Measurements from ENCODE around the gene CCDC85B. TPM values are rescaled to one million over a fixed set of nuclear protein-coding genes. Genes with fewer than 3 reads are reported as not detected.

CCDC85B gene
- total RNA-seq, 1 donor: 43.6 TPM

DNA sequence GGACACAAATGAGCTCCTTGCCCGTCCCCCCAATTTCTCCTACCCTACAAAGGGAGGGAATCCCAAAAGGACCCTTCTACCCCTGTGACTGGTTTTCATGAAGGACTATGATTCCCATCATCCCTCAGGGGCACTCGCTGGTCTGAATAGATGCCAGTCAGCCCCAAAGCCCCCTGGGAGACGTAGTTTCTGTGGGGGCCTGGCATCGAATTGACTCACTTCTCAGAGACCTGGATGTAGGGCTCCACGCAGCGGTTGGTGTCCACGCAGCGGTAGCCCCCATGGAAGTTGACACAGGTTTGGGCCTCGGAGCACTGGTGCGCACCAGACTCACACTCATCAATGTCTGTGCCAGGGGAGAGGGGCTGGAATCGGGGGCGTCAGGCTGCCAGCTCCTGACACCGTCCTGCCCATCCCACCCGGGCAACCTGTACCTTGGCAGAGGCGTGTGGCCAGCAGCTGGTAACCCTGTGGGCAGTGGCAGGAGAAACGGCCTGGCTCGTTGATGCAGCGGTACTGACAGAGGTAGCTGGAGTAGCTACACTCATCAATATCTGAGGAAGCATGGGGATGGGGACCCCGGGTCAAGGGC, 22.3 kb upstream of the CCDC85B start:
- peak in 1 of 3 donors; percentile 46 for DNase-seq (ENCODE audit: low read depth in 2 of 3, low spot score in 2 of 3)

DNA sequence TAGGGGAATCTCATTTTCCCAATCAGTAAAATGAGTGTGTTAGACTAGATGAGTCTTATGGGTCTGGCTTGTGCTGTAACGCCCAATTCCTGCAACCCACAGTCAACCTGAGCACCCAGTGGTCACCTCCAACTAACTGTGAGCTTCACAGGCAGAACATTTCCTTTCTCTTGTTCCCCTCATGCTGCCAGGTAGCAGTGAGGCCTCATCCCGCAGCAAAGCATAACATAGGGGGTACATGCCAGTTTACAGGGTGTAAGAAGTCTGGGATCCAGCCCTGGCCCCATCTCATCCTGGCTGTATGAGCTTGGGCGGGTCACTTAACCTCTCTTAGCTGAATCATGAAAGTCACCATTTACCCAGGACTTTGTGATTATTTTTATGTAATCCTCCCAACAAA, 21.6 kb upstream of the CCDC85B start:
- no peak for DNase-seq (ENCODE audit: low read depth in 2 of 3, low spot score in 2 of 3)

DNA sequence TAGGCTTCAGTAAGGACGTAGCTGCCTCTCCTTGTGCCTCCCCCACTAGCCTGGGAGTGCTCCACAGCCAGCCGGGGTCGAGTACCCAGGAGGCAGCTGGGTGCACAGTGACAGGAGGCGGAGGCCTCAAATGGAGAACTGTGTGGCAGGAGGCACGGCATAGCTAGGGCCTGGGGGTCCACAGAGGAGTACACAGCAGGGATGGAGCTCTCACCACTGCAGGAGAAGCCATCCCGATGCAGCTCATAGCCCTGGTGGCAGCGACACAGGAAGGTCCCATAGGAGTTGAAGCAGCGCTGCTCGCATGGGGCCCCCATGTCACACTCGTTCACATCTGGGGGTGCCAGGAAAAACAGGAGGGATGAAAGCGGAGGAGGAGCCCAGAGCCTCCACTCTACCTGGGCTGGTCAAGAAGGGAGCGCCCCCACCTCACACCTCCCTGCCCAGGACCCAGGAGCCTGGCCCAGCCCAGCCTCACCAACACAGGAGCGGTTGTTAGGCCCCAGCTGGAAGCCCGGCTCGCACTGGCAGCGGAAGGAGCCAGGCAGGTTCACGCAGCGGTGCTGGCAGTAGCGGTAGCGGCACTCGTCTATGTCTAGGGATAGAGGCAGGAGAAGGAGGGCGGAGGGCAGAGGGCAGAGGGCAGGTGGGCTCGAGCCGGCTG, 20.7 kb upstream of the CCDC85B start:
- DNase-seq (ENCODE audit: low read depth in 2 of 3, low spot score in 2 of 3): no peak

DNA sequence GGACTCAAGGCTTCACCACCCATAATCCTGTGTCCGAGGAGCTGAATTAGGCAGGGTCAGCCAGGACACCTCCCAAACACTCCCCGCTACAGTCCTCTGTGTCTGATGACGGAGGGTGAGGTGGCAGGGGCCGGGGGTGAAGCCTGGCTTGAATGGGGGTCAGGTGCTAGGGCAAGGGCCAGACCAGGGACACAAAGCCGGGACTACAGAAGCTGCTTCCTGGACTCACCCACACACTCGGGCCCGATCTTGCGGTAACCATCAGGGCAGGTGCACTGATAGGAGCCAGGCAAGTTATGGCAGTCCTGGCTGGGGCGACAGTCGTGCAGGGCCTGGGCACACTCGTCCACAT, 20.2 kb upstream of the CCDC85B start:
- DNase-seq (ENCODE audit: low read depth in 2 of 3, low spot score in 2 of 3): no peak

DNA sequence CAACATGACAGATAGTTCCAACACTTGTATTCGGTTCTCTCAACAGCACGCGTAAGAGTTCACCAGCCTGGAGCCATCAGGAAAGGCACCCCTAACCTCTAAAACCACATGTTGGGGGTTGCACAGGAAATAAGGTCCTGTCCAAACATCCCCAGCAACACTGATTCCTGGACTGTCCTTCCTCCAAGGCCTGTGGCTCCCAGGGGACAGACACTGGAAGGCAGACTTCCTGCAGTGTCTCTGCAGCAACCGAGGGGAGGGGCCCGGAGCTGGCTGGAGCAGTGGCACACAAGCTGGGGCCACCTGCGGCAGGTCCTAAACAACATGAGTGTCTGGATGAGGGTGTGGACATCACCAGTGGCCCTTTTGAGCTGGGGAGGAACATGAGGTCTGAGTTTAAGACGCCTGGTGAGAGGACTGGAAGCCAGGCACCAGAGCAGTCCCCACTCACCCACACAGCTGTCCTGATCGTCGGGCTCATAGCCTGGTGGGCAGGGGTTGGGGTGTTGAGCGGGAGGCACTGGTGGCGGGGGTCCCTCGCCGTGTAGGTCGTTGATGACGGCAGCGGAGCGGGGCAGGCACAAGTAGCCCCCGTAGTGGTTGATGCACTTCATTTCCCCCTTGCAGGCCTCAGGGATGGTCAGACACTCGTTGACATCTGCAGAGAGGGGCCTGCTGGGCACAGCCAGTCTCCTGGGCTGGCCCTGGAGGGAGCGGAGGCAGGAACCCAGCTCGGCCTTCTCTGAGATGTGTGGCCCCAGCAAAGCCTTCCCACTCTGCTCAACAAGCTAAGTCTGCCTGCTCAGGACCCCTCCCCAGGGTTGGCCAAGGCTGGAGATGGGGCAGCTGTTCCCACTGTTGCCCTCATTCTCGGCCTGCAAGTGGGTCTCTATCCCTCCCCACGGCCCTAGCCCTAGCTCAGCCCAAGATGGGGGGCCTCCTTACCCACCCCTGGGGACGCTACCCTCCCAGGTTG, 19.5 kb upstream of the CCDC85B start:
- DNase-seq (ENCODE audit: low read depth in 2 of 3, low spot score in 2 of 3): no peak

DNA sequence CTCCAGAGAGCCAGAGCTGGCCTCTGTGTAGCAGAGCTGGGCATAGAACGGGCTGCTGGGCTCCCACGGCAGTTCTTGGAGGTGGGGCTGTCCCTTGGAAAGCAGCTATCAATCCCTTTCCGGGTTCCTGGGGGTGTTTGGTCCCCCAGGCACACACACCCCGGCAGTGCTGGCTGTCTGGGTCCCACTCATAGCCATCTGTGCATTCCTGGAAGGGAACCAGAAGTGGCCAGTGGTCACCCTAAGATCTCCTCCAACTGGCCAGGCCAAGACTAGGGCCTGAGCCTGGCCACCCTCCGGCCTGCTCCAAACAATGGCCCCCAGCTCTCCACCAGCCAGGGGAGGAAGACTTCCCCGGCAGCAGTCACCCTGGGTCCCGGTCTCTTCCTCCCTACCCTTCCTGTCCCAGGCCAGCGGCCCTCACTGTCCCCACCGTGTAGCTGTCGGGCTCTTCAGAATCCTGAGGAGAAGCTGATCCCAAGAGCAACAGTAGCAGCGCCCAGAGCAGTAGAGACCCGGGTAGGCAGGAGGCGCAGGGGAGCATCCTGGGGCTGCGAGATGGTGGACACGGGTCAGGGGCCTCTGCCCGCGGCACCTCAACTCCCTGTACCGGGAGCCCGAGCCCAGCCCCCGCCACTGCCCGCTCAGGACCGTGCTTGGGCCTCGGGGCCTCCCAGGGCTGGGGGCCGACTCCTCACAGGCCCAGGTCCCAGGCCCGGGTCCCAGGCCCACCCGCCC, 18.5 kb upstream of the CCDC85B start:
- DNase-seq (ENCODE audit: low read depth in 2 of 3, low spot score in 2 of 3): no peak

DNA sequence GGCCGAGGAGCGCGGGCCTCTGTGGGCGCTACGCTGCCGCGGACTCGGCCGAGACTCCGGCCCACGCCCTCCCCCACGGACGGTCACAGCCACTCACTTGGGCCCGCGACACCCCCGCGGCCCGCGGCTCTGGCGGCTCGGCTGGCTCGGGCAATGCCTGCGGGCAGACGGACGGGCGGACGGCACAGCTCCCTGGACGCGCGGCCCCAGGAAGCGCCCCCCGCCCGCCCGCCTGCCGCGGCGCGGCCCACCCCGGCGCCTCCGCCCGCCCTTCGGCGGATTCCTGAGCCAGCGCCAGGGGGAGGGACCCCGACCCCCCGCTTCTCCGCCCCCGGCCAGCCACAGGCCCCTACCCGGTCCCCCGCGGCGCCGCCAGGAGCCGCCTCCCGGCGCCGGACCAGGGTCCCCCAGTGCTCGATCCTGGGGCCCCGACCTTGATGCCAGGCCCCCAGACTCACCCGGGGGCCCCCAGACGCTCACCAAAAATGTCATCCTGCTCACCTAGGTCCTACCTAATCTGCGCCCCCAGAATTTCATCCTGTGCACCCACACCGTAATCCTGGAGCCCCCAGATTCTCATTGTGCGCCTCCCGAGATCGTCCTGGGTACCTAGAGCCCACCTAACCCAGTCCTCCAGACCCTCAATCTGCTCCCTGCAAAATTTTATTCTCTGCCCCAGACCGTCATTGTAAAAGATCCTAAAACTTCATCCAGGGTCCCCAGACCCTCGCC, 17.7 kb upstream of the CCDC85B start, which contains the start of gene EFEMP2:
Gene EFEMP2, minus strand, starts transcription at position 215 of the 732 bp plus-strand sequence. CDS start 446 bp downstream, outside the sequence.
- no peak for DNase-seq (ENCODE audit: low read depth in 2 of 3, low spot score in 2 of 3)

DNA sequence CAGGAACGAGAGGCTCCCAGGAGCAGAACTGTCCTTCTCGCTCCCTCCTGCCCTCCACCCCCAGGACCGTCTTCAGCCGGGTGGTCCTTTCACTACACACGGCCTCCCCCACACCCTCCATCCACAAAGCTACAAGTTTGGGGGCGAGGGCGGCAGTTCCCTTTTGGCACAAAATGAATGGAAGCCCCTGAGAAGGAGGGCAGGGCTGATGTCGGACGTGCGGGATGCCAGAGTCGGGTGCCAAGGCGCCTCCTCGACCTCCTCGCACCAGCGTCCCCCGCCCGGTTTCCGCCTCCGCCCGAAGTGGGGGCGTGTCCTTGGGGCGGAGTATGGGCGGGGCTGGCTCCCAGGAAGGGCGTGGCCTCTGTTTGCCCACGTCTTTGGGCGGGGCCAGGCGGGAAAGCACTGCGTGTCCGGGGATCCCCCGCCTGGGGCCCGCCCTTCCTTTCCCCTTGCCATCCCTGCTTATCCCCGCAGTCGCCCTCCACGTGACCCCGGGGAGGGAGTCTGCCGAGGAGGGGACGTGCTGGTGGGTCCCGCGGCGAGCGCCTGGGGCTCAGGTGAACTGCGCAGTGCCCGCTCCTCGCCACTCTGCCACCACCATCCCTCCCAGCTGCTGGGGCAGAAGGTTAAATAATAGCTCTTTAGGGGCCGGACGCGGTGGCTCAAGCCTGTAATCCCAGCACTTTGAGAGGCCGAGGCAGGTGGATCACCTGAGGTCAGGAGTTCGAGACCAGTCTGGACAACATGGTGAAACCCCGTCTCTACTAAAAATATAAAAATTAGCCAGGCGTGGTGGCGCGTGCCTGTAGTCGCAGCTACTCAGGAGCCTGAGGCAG, 16.9 kb upstream of the CCDC85B start:
- DNase-seq (ENCODE audit: low read depth in 2 of 3, low spot score in 2 of 3): peak; percentile 90 to 92 (median 91)

DNA sequence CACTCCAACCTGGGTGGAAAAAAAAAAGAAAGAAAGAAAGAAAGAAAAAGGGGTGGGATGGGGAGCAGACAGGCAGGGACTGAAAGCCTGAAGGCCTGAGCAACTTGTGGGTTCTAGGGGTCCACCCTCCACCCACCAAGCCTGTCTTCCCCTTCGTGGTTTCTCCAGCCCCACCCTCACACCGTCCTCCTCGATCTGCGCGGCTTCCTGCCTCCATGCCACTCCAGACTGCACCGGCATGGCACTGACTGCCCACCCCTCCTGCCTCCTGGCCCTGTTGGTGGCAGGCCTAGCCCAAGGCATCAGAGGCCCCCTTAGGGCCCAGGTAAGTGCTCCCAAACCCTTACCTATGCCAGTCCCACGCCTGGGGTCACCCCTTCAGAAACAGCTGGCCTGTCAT, 10.9 kb upstream of the CCDC85B start, which contains the start of gene CTSW:
Gene CTSW, plus strand, starts transcription at position 221 of the 400 bp plus-strand sequence. Its CDS starts 18 bp downstream, at position 239.
- DNase-seq (ENCODE audit: low read depth in 2 of 3, low spot score in 2 of 3): peak in 2 of 3 donors; percentile 64 to 78

DNA sequence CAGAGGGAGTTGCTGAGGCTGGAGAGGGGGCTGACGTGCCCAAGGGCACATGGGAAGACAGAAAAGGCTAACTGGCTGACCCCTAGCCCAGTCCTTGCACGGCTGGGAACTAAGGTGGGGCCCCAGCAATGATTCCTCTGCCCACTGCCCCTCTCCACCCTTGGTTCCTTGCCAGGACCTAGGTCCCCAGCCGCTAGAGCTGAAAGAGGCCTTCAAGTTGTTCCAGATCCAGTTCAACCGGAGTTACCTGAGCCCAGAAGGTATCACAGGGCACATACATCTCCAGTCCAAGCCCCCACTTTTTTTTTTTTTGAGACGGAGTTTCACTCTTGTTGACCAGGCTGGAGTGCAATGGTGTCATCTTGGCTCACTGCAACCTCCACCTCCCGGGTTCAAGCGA, 10.4 kb upstream of the CCDC85B start:
- DNase-seq (ENCODE audit: low read depth in 2 of 3, low spot score in 2 of 3): no peak

DNA sequence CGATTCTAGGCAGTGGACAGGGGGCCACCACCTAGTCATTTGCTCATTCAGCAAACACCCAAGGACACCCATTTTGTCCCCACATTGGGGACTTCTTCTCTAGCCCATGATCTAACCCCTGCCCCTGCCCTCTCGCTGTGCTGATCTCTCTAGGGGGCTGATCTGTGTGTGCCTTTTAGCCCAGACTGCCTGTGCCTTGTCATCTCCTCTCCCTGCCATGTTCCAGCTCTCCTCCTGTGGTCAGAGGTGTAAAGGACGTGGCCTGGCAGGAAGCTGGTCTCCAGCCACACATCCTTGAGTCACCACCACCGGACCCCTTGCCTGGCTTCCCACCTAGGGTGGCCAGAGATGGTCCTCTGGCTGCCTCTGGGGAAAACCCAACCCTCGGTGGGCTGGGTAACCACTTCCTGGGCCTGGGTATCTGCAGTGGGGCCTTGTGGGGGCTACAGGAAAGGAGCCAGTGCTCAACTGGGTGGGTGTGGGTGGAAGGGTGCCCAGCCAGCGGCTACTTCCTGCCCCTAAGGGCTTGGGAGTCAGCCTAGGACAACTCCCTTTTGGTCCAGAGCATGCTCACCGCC, 9.5 kb upstream of the CCDC85B start:
- DNase-seq (ENCODE audit: low read depth in 2 of 3, low spot score in 2 of 3): no peak

DNA sequence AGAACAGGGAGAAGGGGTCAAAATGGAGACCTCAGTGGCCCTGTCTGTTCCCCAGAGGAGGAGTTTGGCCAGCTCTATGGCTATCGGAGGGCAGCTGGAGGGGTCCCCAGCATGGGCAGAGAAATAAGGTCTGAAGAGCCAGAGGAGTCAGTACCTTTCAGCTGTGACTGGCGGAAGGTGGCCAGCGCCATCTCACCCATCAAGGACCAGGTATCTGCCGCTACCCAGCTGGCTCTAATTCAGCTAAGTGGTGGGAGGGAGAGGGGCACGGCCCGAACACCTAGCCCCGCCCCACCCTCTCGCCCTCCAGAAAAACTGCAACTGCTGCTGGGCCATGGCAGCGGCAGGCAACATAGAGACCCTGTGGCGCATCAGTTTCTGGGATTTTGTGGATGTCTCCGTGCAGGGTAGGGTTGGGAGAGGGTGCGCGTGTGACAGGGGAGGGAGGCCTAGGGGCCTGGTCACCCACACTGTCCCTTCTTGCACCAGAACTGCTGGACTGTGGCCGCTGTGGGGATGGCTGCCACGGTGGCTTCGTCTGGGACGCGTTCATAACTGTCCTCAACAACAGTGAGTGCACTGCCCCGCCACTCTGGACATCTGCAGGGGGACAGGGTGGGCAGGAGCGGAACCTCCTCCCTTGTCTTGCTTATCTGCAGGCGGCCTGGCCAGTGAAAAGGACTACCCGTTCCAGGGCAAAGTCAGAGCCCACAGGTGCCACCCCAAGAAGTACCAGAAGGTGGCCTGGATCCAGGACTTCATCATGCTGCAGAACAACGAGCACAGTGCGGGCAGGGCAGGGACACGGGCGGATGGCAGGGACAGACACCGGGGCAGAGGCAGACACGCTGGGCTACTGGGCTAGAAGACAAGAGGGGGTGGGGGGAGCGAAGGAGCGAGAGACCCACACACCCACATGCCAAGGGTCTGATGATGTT, 8.1 kb upstream of the CCDC85B start:
- DNase-seq (ENCODE audit: low read depth in 2 of 3, low spot score in 2 of 3): no peak

DNA sequence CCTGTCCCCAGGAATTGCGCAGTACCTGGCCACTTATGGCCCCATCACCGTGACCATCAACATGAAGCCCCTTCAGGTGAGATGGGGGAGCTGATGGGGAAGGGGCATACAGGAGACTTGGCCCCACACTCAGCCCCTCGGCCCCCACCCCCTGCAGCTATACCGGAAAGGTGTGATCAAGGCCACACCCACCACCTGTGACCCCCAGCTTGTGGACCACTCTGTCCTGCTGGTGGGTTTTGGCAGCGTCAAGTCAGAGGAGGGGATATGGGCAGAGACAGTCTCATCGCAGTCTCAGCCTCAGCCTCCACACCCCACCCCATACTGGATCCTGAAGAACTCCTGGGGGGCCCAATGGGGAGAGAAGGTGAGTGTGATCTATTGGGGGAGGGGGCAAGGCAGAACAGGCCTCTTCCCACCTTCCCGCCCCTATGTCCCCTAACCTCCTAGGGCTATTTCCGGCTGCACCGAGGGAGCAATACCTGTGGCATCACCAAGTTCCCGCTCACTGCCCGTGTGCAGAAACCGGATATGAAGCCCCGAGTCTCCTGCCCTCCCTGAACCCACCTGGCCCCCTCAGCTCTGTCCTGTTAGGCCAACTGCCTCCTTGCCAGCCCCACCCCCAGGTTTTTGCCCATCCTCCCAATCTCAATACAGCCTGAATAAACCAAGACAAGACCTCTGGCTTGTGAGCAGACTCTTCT, 7.3 kb upstream of the CCDC85B start:
- DNase-seq (ENCODE audit: low read depth in 2 of 3, low spot score in 2 of 3): no peak

DNA sequence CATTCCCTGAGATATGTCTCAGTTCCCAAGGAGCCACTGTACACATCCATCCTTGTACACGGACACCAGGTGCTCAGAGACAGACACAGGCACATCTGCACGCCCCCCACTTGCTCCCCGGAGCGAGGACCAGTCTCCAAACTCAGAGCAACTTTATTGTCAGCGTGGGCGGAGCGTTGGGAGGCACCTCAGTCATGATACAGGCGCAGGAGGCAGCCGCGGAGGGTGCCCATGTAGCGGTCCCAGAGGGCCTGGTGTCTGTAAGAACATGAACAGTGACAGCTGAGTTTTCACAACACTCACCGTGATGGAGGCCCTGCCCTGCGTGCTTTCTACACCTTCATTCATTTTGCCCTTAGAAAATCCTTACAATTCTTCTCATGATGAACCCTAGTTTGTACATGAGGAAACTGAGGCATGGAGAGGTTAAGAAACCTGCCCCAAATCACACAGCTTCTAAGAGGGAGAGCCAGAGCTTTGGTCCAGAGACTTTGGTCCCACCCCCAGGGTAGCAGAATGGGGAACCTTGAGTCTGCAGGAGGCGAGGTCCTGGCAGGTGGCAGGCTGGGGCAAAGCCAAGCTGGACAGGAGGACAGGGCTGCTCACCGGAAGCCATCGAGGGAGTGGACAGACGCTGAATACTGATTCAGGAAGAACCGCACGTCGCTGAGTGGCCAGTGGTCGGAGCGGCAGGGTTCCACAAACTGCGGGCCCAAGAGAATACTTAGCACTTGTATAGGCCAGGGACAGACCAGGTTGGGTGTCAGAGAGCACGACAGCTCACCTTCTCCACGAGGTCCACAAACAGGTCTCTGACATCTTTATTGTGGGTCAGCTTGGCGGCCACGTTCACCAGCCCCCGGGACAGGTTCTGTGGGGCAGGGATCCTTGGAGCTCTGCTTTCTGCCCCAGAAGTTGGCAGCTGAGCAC, 6.4 kb upstream of the CCDC85B start:
- DNase-seq (ENCODE audit: low read depth in 2 of 3, low spot score in 2 of 3): no peak

DNA sequence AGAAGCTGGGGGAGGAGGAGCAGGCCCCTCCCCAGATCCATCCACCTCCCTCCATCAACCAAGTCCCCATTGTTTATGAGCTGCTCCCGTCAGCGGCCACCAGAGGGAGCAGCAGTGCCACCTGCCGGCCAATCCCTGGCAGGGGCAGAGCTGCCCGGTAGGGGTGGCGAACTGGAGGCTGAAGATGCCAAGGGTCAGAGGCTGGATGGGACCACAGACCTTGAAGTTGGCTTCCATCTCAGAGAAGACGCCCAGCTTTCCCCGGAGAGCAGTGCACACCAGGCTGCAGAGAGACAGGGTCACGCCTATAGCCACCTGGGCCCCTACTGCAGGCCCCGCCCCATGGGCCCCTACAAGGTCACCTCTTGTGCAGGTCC, 5.8 kb upstream of the CCDC85B start:
- DNase-seq (ENCODE audit: low read depth in 2 of 3, low spot score in 2 of 3): peak; percentile 69 to 84 (median 81)

DNA sequence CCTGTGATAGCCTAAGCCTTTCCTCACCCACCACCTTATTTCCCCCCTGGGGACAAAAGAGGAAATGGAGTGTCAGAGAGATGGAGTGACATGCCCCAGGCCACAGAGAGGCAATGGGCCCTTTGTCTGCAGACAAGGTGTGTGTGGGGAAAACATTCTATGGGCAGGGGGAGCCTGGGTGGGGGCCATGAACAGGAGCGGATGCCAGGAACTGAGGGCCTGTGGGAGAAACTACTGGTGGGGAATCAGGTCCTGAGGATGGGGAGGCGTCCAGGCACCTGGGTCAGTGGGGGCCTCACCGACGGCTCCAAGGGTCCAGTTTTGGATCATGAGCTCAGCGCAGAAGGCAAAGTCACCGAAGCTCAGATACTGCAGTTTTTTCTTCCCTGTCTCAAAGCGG, 5.2 kb upstream of the CCDC85B start:
- no peak for DNase-seq (ENCODE audit: low read depth in 2 of 3, low spot score in 2 of 3)
